ENCODE measurements around the gene LTC4S.

DNA sequence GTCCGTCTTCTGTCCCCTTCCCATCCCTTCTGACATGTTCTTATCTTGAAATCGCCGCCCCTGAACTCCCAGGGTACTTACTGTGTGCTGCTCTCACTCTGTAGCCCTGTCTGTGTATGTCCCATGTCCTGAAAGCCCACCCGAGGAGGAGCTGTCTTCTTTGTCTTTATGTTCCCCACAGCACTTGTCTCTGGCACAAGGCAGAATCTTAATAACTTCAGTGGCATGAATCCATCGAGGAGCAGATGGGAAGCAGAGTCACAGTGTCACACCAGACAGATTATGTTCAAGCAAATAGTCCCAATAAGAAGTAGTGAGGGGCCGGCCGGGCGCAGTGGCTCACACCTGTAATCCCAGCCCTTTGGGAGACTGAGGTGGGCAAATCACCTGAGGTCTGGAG is 29.7 kb upstream of the LTC4S start:
- TF ChIP-seq FOXA1 (IDR thresholded peaks at IDR 0.05) = no peak
- TF ChIP-seq, protein P1, sequence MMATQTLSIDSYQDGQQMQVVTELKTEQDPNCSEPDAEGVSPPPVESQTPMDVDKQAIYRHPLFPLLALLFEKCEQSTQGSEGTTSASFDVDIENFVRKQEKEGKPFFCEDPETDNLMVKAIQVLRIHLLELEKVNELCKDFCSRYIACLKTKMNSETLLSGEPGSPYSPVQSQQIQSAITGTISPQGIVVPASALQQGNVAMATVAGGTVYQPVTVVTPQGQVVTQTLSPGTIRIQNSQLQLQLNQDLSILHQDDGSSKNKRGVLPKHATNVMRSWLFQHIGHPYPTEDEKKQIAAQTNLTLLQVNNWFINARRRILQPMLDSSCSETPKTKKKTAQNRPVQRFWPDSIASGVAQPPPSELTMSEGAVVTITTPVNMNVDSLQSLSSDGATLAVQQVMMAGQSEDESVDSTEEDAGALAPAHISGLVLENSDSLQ (IDR thresholded peaks at IDR 0.05) = no peak
- no peak for TF ChIP-seq FOXM1 (IDR thresholded peaks at IDR 0.05; ENCODE audit: borderline replicate concordance)
- no peak for TF ChIP-seq ZNF384 (IDR thresholded peaks at IDR 0.05)
- no peak for TF ChIP-seq BHLHE40 (IDR thresholded peaks at IDR 0.05; ENCODE audit: borderline replicate concordance)
- TF ChIP-seq FOXK2 (IDR thresholded peaks at IDR 0.05) = no peak
- TF ChIP-seq L3MBTL2 (conservative IDR thresholded peaks at IDR 0.05) = no peak
- no peak for TF ChIP-seq SP1 (IDR thresholded peaks at IDR 0.05)
- TF ChIP-seq ELF4 (IDR thresholded peaks at IDR 0.05) = no peak
- TF ChIP-seq SUZ12 (IDR thresholded peaks at IDR 0.05) = no peak
- no peak for TF ChIP-seq NFRKB (IDR thresholded peaks at IDR 0.05)
- TF ChIP-seq CTBP1 (IDR thresholded peaks at IDR 0.05; ENCODE audit: borderline replicate concordance) = no peak
- TF ChIP-seq LEF1 (IDR thresholded peaks at IDR 0.05; ENCODE audit: borderline replicate concordance) = no peak

Measured in HEK293T (cell line).